Measurements from ENCODE around the gene LRRC32.

Gene LRRC32

DNA sequence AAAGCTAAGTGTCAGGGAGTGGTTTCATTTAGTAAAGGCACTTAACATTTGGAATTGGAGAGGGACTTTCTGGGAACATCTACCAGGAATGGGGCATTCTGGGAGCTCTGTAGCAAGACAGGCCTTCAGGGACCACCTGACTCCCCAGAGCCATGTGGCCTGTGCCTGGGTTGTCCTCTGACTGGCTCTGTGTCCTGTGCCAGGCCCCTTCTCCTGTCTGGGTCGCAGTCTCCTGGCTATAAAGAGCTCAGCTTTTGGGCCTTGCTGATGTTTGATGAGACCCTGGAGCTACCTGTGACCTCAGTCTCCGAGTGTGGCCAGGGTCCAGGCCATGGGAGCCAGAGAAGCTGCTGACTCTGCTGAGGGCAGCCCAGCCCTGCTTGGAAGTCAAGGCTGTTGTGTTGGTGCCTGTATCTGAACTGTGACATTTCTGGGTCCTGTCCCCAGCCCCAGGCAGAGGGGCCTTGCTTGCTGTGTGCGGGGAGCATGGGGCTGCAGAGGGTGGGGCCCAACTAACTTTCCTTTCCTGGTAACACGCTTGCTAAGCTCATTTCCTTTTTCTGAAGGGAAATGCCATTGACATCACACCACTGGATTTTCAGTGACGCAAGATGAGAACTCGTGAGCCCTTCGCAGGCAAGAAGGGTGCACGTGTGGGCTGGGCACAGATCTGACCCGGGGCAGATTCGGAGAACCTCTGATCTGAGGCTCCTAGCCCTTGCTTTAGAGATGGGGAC is 41.3 kb downstream of the LRRC32 start:
- Histone ChIP-seq H3K9me2 (replicated peaks; ENCODE audit: insufficient read depth, low read length) (no peaks in the 10 kb centered on the region), H2AFZ (ENCODE audit: low read depth, low read length, severe bottlenecking) (no peak overlapping the region), H3K36me3 (ENCODE audit: low read length) (no peaks in the 10 kb centered on the region), H3K27me3 (ENCODE audit: low read length) (no peaks in the 10 kb centered on the region), H3K9ac (ENCODE audit: low read length) (no peak overlapping the region), H3K4me2 (ENCODE audit: low read depth, low read length, poor library complexity, severe bottlenecking) (peak overlapping the region; percentile 12), H3K9me3 (ENCODE audit: insufficient read depth, low read length) (no peaks in the 10 kb centered on the region; the same call in 1 of the 2 replicates), H3K79me2 (ENCODE audit: insufficient read depth, low read length) (no peaks in the 10 kb centered on the region), H3K27ac (ENCODE audit: low read depth, low read length) (no peak overlapping the region), H4K20me1 (ENCODE audit: low read depth, low read length) (no peaks in the 10 kb centered on the region), H3F3A (ENCODE audit: insufficient read depth) (0 out of 2 replicates have a peak, but pooled peaks cover 3% of the 10 kb centered on the region), H3K4me3 (ENCODE audit: insufficient read depth, low read length, poor library complexity, severe bottlenecking) (no peak overlapping the region)
- TF ChIP-seq EZH2phosphoT487 (conservative IDR thresholded peaks at IDR 0.05; ENCODE audit: low read length): no peak
- TF ChIP-seq, protein P1, sequence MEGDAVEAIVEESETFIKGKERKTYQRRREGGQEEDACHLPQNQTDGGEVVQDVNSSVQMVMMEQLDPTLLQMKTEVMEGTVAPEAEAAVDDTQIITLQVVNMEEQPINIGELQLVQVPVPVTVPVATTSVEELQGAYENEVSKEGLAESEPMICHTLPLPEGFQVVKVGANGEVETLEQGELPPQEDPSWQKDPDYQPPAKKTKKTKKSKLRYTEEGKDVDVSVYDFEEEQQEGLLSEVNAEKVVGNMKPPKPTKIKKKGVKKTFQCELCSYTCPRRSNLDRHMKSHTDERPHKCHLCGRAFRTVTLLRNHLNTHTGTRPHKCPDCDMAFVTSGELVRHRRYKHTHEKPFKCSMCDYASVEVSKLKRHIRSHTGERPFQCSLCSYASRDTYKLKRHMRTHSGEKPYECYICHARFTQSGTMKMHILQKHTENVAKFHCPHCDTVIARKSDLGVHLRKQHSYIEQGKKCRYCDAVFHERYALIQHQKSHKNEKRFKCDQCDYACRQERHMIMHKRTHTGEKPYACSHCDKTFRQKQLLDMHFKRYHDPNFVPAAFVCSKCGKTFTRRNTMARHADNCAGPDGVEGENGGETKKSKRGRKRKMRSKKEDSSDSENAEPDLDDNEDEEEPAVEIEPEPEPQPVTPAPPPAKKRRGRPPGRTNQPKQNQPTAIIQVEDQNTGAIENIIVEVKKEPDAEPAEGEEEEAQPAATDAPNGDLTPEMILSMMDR (IDR thresholded peaks at IDR 0.05; ENCODE audit: insufficient read depth, low read length, poor library complexity, severe bottlenecking): no peak

DNA sequence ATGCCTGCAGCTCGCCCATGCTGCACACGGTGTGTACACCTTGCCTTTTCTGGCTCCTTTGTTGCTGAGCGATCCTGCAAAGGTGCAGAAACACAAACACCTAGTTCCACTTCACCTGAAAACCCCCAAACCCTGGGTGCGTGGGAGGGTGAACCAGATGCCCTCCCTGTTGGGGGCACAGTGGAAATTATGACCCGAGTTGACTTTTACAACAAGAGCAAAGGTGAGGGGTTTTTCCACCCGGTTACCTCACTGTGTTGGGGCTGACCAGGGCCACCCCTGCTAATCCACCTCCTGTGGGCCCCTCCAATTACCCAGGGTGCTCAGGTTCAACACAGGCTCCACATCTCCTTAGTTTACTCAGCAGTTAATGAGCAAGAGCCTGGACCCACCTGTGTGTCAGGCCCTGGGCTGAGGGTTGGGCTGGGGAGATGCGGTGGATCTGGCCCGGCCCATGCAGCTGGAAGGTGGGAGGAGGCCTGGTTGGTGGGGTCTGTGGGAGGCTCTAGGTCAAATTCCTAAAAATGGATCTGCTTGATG is 42.1 kb downstream of the LRRC32 start:
- no peak for TF ChIP-seq EZH2phosphoT487 (conservative IDR thresholded peaks at IDR 0.05; ENCODE audit: low read length)
- TF ChIP-seq, protein P1 (IDR thresholded peaks at IDR 0.05; ENCODE audit: insufficient read depth, low read length, poor library complexity, severe bottlenecking): no peak
- Histone ChIP-seq H3K4me2 (ENCODE audit: low read depth, low read length, poor library complexity, severe bottlenecking) (peak overlapping the region; percentile 12), H2AFZ (ENCODE audit: low read depth, low read length, severe bottlenecking) (no peak overlapping the region), H3K9ac (ENCODE audit: low read length) (no peak overlapping the region), H4K20me1 (ENCODE audit: low read depth, low read length) (no peaks in the 10 kb centered on the region), H3K4me3 (ENCODE audit: insufficient read depth, low read length, poor library complexity, severe bottlenecking) (no peak overlapping the region), H3K27me3 (ENCODE audit: low read length) (no peaks in the 10 kb centered on the region), H3K27ac (ENCODE audit: low read depth, low read length) (no peak overlapping the region), H3K36me3 (ENCODE audit: low read length) (no peaks in the 10 kb centered on the region), H3K79me2 (ENCODE audit: insufficient read depth, low read length) (no peaks in the 10 kb centered on the region), H3F3A (ENCODE audit: insufficient read depth) (0 out of 2 replicates have a peak, but pooled peaks cover 3% of the 10 kb centered on the region), H3K9me2 (replicated peaks; ENCODE audit: insufficient read depth, low read length) (no peaks in the 10 kb centered on the region), H3K9me3 (ENCODE audit: insufficient read depth, low read length) (no peaks in the 10 kb centered on the region; the same call in 1 of the 2 replicates)

DNA sequence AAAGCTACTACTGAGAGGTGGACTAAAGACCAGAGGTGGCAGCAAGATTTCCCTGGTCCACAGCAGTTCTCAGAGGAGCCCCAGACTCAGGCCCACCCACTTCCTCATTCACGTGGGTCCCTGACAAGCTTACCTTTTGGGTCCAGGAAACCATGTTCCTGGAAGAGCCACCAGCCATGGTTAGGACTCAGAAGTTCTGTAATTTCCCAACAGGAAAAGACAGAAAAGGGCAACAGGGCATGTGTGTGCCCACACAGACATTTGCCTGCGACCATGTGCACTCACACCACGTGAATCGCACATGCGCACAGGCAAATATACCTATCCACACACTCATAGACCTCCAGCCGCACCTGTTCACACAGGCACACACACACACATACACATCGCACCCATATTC is 42.9 kb downstream of the LRRC32 start:
- H3K79me2 ChIP-seq (ENCODE audit: insufficient read depth, low read length): no peaks in the 10 kb centered on the region
- no peak overlapping the region for H3K9ac ChIP-seq (ENCODE audit: low read length)
- H3K4me2 ChIP-seq (ENCODE audit: low read depth, low read length, poor library complexity, severe bottlenecking): peak overlapping the region; percentile 42
- no peaks in the 10 kb centered on the region for H4K20me1 ChIP-seq (ENCODE audit: low read depth, low read length)
- H3K36me3 ChIP-seq (ENCODE audit: low read length): no peaks in the 10 kb centered on the region
- no peak overlapping the region for H3K27ac ChIP-seq (ENCODE audit: low read depth, low read length)
- no peaks in the 10 kb centered on the region for H3K27me3 ChIP-seq (ENCODE audit: low read length)
- H2AFZ ChIP-seq (ENCODE audit: low read depth, low read length, severe bottlenecking): no peak overlapping the region
- no peaks in the 10 kb centered on the region for H3K9me2 ChIP-seq (replicated peaks; ENCODE audit: insufficient read depth, low read length)
- no peak overlapping the region for H3K4me3 ChIP-seq (ENCODE audit: insufficient read depth, low read length, poor library complexity, severe bottlenecking)
- TF ChIP-seq, protein P1 (IDR thresholded peaks at IDR 0.05; ENCODE audit: insufficient read depth, low read length, poor library complexity, severe bottlenecking): no peak
- no peak for TF ChIP-seq EZH2phosphoT487 (conservative IDR thresholded peaks at IDR 0.05; ENCODE audit: low read length)
- 0 out of 2 replicates have a peak, but pooled peaks cover 3% of the 10 kb centered on the region for H3F3A ChIP-seq (ENCODE audit: insufficient read depth)
- H3K9me3 ChIP-seq (ENCODE audit: insufficient read depth, low read length): no peaks in the 10 kb centered on the region; the same call in 1 of the 2 replicates
